HEK293 (cell line): ENCODE measurements around the gene SH3BP1.

Source experiments
- CTCF ChIA-PET: fragments of 350-600 bp; formaldehyde crosslinking; extraction: SDS; loops from one replicate; lab custom pipeline; 2021; ENCODE audit warnings: antibody characterized with exemption; lab: Yijun Ruan, JAX
- POLR2A ChIA-PET: fragments of 300-600 bp; formaldehyde crosslinking; extraction: SDS; loops from one replicate; lab custom pipeline; 2020; ENCODE audit warnings: antibody characterized with exemption, inconsistent platforms; lab: Yijun Ruan, JAX
- H3K27ac ChIP-seq: fragments of 200-500 bp; sonication (Bioruptor generic); 2 replicates; pipeline ENCODE4 v1.5.1; 2014; ENCODE audit warnings: low read depth, low read length, control low read depth, inconsistent platforms; ENCODE audit errors: extremely low read depth
- H3K36me3 ChIP-seq, 2 experiments: fragments of 200-500 bp in 1 of 2; sonication (Bioruptor generic) in 1 of 2; 1 replicate in 1 of 2; 2 replicates in 1 of 2; pipeline ENCODE4 v1.5.1; 2014 to 2017; ENCODE audit warnings: inconsistent platforms in 2 of 2, low read length in 2 of 2; ENCODE audit not compliant: control insufficient read depth in 2 of 2, insufficient read depth in 1 of 2
- H3K4me1 ChIP-seq: fragments of 200-500 bp; sonication (Bioruptor generic); 2 replicates; pipeline ENCODE4 v1.5.1; 2014; ENCODE audit warnings: mild to moderate bottlenecking, low read length, inconsistent platforms; ENCODE audit not compliant: control insufficient read depth, insufficient read depth
- H3K4me3 ChIP-seq: 2 replicates; pipeline ENCODE4 v1.5.1; 2011; ENCODE audit warnings: low read depth, mild to moderate bottlenecking, control low read depth, low read length, moderate library complexity
- H3K9me3 ChIP-seq: fragments of 200-500 bp; sonication (Bioruptor generic); 2 replicates; pipeline ENCODE4 v1.5.1; 2014; ENCODE audit warnings: low read depth, low read length, inconsistent platforms; ENCODE audit not compliant: control insufficient read depth, insufficient read depth
- EGR2 ChIP-seq: fragments of 450-650 bp; formaldehyde crosslinking; IDR thresholded peaks from 2 replicates; pipeline ENCODE4 v1.5.1; 2016; ENCODE audit warnings: low read depth, missing biosample characterization, missing genetic modification characterization
- KLF16 ChIP-seq: fragments of 450-650 bp; formaldehyde crosslinking; IDR thresholded peaks from 2 replicates; pipeline ENCODE4 v1.5.1; 2017; ENCODE audit warnings: missing biosample characterization, missing genetic modification characterization
- MZF1 ChIP-seq: fragments of 450-650 bp; formaldehyde crosslinking; IDR thresholded peaks from 2 replicates; pipeline ENCODE4 v1.5.1; 2017; ENCODE audit warnings: missing biosample characterization, missing genetic modification characterization, borderline replicate concordance
- SCRT2 ChIP-seq: fragments of 450-650 bp; formaldehyde crosslinking; IDR thresholded peaks from 2 replicates; pipeline ENCODE4 v1.5.1; 2016; ENCODE audit warnings: missing biosample characterization, missing genetic modification characterization
- YY2 ChIP-seq: fragments of 450-650 bp; formaldehyde crosslinking; IDR thresholded peaks from 2 replicates; pipeline ENCODE4 v1.5.1; 2016; ENCODE audit warnings: missing biosample characterization, missing genetic modification characterization
- ZNF114 ChIP-seq: fragments of 450-650 bp; formaldehyde crosslinking; IDR thresholded peaks from 2 replicates; pipeline ENCODE4 v1.5.0; 2017; ENCODE audit warnings: missing biosample characterization, missing genetic modification characterization
- ZNF121 ChIP-seq: fragments of 450-650 bp; formaldehyde crosslinking; IDR thresholded peaks from 2 replicates; pipeline ENCODE4 v1.5.1; 2016; ENCODE audit warnings: missing biosample characterization, missing genetic modification characterization
- ZNF175 ChIP-seq: fragments of 450-650 bp; formaldehyde crosslinking; IDR thresholded peaks from 2 replicates; pipeline ENCODE4 v1.5.1; 2016; ENCODE audit warnings: missing biosample characterization, missing genetic modification characterization
- ZNF23 ChIP-seq: fragments of 450-650 bp; formaldehyde crosslinking; IDR thresholded peaks from 2 replicates; pipeline ENCODE4 v1.5.1; 2016; ENCODE audit warnings: missing biosample characterization, missing genetic modification characterization, borderline replicate concordance
- ZNF324 ChIP-seq: fragments of 450-650 bp; formaldehyde crosslinking; IDR thresholded peaks from 2 replicates; pipeline ENCODE4 v1.5.1; 2016; ENCODE audit warnings: missing biosample characterization, missing genetic modification characterization
- ZNF341 ChIP-seq: fragments of 450-650 bp; formaldehyde crosslinking; IDR thresholded peaks from 2 replicates; pipeline ENCODE4; 2016; ENCODE audit warnings: low read depth, missing biosample characterization, missing genetic modification characterization
- ZNF433 ChIP-seq: fragments of 450-650 bp; formaldehyde crosslinking; IDR thresholded peaks from 2 replicates; pipeline ENCODE4 v1.5.1; 2016; ENCODE audit warnings: missing biosample characterization, missing genetic modification characterization, low read depth
- ZSCAN30 ChIP-seq: fragments of 450-650 bp; IDR thresholded peaks from 2 replicates; pipeline ENCODE4 v1.5.1; 2018; ENCODE audit warnings: missing biosample characterization, mild to moderate bottlenecking, missing genetic modification characterization, moderate library complexity
- ZXDB ChIP-seq: fragments of 450-650 bp; formaldehyde crosslinking; IDR thresholded peaks from 2 replicates; pipeline ENCODE4 v1.5.1; 2016; ENCODE audit warnings: missing biosample characterization, missing genetic modification characterization
- TF ChIP-seq, protein P1 (sequence below): sonication (generic); formaldehyde crosslinking; IDR thresholded peaks from 2 replicates; pipeline ENCODE4 v1.8.1; 2022; ENCODE audit warnings: mild to moderate bottlenecking, moderate library complexity, missing genetic modification reagents
- TF ChIP-seq, protein P2 (sequence below): fragments of 450-650 bp; formaldehyde crosslinking; IDR thresholded peaks from 2 replicates; pipeline ENCODE4 v1.5.1; 2016; ENCODE audit warnings: missing biosample characterization, missing genetic modification characterization
- TF ChIP-seq, protein P3 (sequence below): IDR thresholded peaks from 2 replicates; pipeline ENCODE4 v1.6.1; 2011; ENCODE audit warnings: mild to moderate bottlenecking, low read depth, low read length, borderline replicate concordance

The SH3BP1 gene

GRCh38 chr22:37664249-37665101 lies 25.0 kb downstream of the SH3BP1 start:
- Histone ChIP-seq H3K4me1 (peaks cover 12% of the 10 kb centered on the region), H3K4me3 (no peak overlapping the region), H3K9me3 (no peaks in the 10 kb centered on the region), H3K36me3 (peaks cover 11 to 36% of the 10 kb centered on the region in 2 experiments; a peak in 2 of 3 replicates), H3K27ac (no peak overlapping the region)
- POLR2A ChIA-PET, result interaction anchor here (0.6 kb wide), 1 partner anchor 11 kb away, joined by 6 read pairs; no protein-coding TSS in a partner anchor
- 0 out of 2 replicates have a peak, but pooled peaks have one; percentile 16 for TF ChIP-seq ZSCAN30
- no peak for TF ChIP-seq ZNF23
- no peak for TF ChIP-seq ZNF175 (tag by site-specific recombination)
- TF ChIP-seq, protein P1, sequence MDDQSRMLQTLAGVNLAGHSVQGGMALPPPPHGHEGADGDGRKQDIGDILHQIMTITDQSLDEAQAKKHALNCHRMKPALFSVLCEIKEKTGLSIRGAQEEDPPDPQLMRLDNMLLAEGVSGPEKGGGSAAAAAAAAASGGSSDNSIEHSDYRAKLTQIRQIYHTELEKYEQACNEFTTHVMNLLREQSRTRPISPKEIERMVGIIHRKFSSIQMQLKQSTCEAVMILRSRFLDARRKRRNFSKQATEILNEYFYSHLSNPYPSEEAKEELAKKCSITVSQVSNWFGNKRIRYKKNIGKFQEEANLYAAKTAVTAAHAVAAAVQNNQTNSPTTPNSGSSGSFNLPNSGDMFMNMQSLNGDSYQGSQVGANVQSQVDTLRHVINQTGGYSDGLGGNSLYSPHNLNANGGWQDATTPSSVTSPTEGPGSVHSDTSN (CRISPR knock-in tag), result no peak
- TF ChIP-seq EGR2 (tag by site-specific recombination), result no peak
- no peak for TF ChIP-seq ZNF114
- 0 out of 2 replicates have a peak, but pooled peaks have one; percentile 14 for TF ChIP-seq ZNF341 (tag by site-specific recombination)
- TF ChIP-seq ZXDB (tag by site-specific recombination), result no peak
- TF ChIP-seq MZF1 (tag by site-specific recombination), result no peak
- TF ChIP-seq, protein P2, sequence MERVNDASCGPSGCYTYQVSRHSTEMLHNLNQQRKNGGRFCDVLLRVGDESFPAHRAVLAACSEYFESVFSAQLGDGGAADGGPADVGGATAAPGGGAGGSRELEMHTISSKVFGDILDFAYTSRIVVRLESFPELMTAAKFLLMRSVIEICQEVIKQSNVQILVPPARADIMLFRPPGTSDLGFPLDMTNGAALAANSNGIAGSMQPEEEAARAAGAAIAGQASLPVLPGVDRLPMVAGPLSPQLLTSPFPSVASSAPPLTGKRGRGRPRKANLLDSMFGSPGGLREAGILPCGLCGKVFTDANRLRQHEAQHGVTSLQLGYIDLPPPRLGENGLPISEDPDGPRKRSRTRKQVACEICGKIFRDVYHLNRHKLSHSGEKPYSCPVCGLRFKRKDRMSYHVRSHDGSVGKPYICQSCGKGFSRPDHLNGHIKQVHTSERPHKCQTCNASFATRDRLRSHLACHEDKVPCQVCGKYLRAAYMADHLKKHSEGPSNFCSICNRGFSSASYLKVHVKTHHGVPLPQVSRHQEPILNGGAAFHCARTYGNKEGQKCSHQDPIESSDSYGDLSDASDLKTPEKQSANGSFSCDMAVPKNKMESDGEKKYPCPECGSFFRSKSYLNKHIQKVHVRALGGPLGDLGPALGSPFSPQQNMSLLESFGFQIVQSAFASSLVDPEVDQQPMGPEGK (tag by site-specific recombination), result no peak
- TF ChIP-seq YY2 (tag by site-specific recombination), result no peak
- TF ChIP-seq SCRT2 (tag by site-specific recombination), result no peak
- peak; percentile 36; the same call in 1 of the 2 replicates for TF ChIP-seq ZNF121 (tag by site-specific recombination)
- TF ChIP-seq, protein P3, sequence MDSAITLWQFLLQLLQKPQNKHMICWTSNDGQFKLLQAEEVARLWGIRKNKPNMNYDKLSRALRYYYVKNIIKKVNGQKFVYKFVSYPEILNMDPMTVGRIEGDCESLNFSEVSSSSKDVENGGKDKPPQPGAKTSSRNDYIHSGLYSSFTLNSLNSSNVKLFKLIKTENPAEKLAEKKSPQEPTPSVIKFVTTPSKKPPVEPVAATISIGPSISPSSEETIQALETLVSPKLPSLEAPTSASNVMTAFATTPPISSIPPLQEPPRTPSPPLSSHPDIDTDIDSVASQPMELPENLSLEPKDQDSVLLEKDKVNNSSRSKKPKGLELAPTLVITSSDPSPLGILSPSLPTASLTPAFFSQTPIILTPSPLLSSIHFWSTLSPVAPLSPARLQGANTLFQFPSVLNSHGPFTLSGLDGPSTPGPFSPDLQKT, result no peak
- no peak for TF ChIP-seq ZNF324 (tag by site-specific recombination)
- TF ChIP-seq, all 188 proteins: peak for 3
- CTCF ChIA-PET, result interaction anchor here (0.6 to 3.0 kb wide), 4 partner anchors 17 to 1160 kb away, joined by 4 to 19 read pairs (median 8); no protein-coding TSS in a partner anchor

DNA sequence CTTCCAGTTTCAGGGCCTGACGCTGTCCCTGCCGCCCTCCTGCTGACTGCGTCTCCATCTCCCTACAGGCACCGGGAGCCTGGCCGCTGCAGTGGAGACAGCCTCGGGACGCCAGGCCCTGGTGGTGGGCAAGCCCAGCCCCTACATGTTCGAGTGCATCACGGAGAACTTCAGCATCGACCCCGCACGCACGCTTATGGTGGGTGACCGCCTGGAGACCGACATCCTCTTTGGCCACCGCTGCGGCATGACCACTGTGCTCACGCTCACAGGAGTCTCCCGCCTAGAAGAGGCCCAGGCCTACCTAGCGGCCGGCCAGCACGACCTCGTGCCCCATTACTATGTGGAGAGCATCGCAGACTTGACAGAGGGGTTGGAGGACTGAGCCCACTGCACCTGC lies 26.0 kb downstream of the SH3BP1 start:
- Histone ChIP-seq H3K4me3 (no peak overlapping the region), H3K9me3 (no peaks in the 10 kb centered on the region), H3K36me3 (peaks cover 11 to 36% of the 10 kb centered on the region in 2 experiments; a peak in 2 of 3 replicates), H3K4me1 (peaks cover 8% of the 10 kb centered on the region), H3K27ac (no peak overlapping the region)
- TF ChIP-seq ZNF433 (tag by site-specific recombination) (no peak), KLF16 (no peak)
- CTCF ChIA-PET, result no interaction called here
- POLR2A ChIA-PET, result interaction anchor here (1.5 kb wide), 1 partner anchor 33 kb away, joined by 3 read pairs; no protein-coding TSS in a partner anchor
